OCI-LY1 (cell line): ENCODE data around the gene GRAP2.

Experiments
- H2AFZ ChIP-seq: fragments of 200-600 bp; sonication (generic), shearing (Covaris generic); 2 replicates; pipeline ENCODE4 v1.6.0; 2014; ENCODE audit warnings: antibody characterized with exemption, mild to moderate bottlenecking, low read length
- H3F3A ChIP-seq: fragments of 200-600 bp; sonication (generic), shearing (Covaris generic); 2 replicates; pipeline ENCODE4 v1.6.0; 2014; ENCODE audit warnings: mild to moderate bottlenecking, antibody characterized with exemption, low read length, moderate library complexity; ENCODE audit not compliant: insufficient read depth
- H3K27ac ChIP-seq: fragments of 200-600 bp; sonication (generic); 2 replicates; pipeline ENCODE4 v1.5.1; 2014; ENCODE audit warnings: low read length, mixed run types, mild to moderate bottlenecking, low read depth; ENCODE audit not compliant: poor library complexity, severe bottlenecking
- H3K27me3 ChIP-seq: fragments of 200-600 bp; sonication (generic); 2 replicates; pipeline ENCODE4 v1.6.0; 2014; ENCODE audit warnings: antibody characterized with exemption, mild to moderate bottlenecking, low read length, moderate library complexity; ENCODE audit not compliant: insufficient read depth
- H3K36me3 ChIP-seq: fragments of 200-600 bp; sonication (generic); 2 replicates; pipeline ENCODE4 v1.6.1; 2014; ENCODE audit warnings: mild to moderate bottlenecking, antibody characterized with exemption, low read length, moderate library complexity, mixed read lengths; ENCODE audit not compliant: insufficient read depth
- H3K4me1 ChIP-seq: fragments of 200-600 bp; sonication (generic); 2 replicates; pipeline ENCODE4 v1.5.1; 2014; ENCODE audit warnings: mild to moderate bottlenecking, low read length, moderate library complexity; ENCODE audit not compliant: insufficient read depth, severe bottlenecking
- H3K4me2 ChIP-seq: fragments of 200-600 bp; sonication (generic), shearing (Covaris generic); 2 replicates; pipeline ENCODE4 v1.6.1; 2014; ENCODE audit warnings: low read length
- H3K4me3 ChIP-seq: fragments of 200-600 bp; sonication (generic); 2 replicates; pipeline ENCODE4 v1.5.1; 2014; ENCODE audit warnings: low read length, low read depth, mild to moderate bottlenecking, mixed read lengths; ENCODE audit not compliant: poor library complexity, severe bottlenecking
- H3K79me2 ChIP-seq: fragments of 200-600 bp; shearing (Covaris generic); 2 replicates; pipeline ENCODE4 v1.6.1; 2016; ENCODE audit warnings: mixed run types, low read length, mixed read lengths; ENCODE audit not compliant: insufficient read depth
- H3K9ac ChIP-seq: fragments of 200-600 bp; sonication (generic), shearing (Covaris generic); 2 replicates; pipeline ENCODE4 v1.6.1; 2014; ENCODE audit warnings: mild to moderate bottlenecking, low read length, mixed read lengths
- H3K9me2 ChIP-seq: fragments of 200-600 bp; sonication (generic), shearing (Covaris generic); 2 replicates; pipeline ENCODE4 v1.6.1; 2014; ENCODE audit warnings: low read depth, mild to moderate bottlenecking, low read length, mixed read lengths
- H3K9me3 ChIP-seq: fragments of 200-600 bp; shearing (Covaris generic); 2 replicates; pipeline ENCODE4 v1.6.1; 2014; ENCODE audit warnings: low read length, mixed read lengths
- H4K20me1 ChIP-seq: fragments of 200-600 bp; sonication (generic), shearing (Covaris generic); 2 replicates; pipeline ENCODE4 v1.6.0; 2016; ENCODE audit warnings: mild to moderate bottlenecking, low read length; ENCODE audit not compliant: insufficient read depth
- CTCF ChIP-seq: fragments of 200-600 bp; sonication (generic), shearing (Covaris generic); IDR thresholded peaks from 2 replicates; pipeline ENCODE4 v1.5.1; 2017; ENCODE audit warnings: mild to moderate bottlenecking, antibody characterized with exemption, low read length, moderate library complexity, mixed read lengths
- EZH2 ChIP-seq: fragments of 200-600 bp; sonication (generic), shearing (Covaris generic); IDR thresholded peaks from 2 replicates; pipeline ENCODE4 v1.8.0; 2017; ENCODE audit warnings: borderline replicate concordance, mixed run types, mild to moderate bottlenecking, antibody characterized with exemption, low read length, moderate library complexity, mixed read lengths

GRAP2 gene

DNA sequence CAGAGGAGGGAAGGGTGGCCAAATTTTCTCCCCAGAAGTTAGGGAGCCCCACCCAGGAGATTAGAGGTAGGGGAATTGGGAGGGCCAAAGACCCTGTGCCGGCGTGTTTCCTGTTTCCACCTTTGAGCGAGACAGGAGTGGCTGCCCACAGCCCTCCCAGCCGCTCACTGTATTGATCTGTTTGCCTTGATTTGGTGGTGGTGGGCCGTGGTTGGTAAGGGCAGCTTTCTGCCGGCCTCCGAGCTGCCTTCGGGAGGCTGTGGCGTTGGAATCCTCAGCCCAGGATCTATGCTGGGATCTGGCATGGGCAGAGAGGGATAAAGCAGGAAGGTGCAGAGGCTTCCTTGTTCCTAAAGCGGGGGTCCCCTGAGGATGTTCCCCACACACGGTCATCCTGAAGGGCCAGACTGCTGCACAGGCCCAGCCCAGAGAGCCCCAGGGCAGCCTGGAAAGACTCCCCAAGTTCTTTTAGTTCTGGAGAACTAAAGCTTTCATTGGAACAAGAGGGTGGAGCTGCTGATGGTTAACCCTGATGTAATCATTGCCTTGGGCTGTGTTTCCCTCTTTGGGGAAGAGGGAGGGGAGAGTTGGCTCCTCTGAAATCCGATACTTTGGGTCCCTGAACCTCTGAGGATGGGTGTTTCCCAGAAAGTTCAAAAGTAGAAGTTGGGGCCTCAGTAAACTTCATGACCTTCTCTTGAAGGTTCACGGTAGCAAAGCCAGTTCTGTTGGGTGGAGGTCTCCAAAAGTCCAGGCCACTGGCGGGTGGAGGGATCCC, 101.1 kb downstream of the GRAP2 start:
- H3K79me2 ChIP-seq, result no peaks in the 10 kb centered on the region
- TF ChIP-seq CTCF (no peak), EZH2 (no peak)
- H3K27ac ChIP-seq, result no peak overlapping the region
- H3K36me3 ChIP-seq, result no peaks in the 10 kb centered on the region
- H3K9me3 ChIP-seq, result no peaks in the 10 kb centered on the region
- H3K4me1 ChIP-seq, result no peaks in the 10 kb centered on the region
- H3K27me3 ChIP-seq, result peaks cover 16% of the 10 kb centered on the region; the same call in 1 of the 2 replicates
- no peak overlapping the region for H3K9ac ChIP-seq
- no peaks in the 10 kb centered on the region for H4K20me1 ChIP-seq
- H3K9me2 ChIP-seq, result no peaks in the 10 kb centered on the region
- no peak overlapping the region for H3K4me2 ChIP-seq
- no peak overlapping the region for H2AFZ ChIP-seq
- H3F3A ChIP-seq, result no peaks in the 10 kb centered on the region
- no peak overlapping the region for H3K4me3 ChIP-seq

- H3K27me3 ChIP-seq, result peaks cover 16% of the 10 kb centered on the region; the same call in 1 of the 2 replicates
- no peak overlapping the region for H3K9ac ChIP-seq
- H4K20me1 ChIP-seq, result no peaks in the 10 kb centered on the region
- no peak overlapping the region for H2AFZ ChIP-seq
- H3K9me2 ChIP-seq, result no peaks in the 10 kb centered on the region
- no peaks in the 10 kb centered on the region for H3K79me2 ChIP-seq
- H3K27ac ChIP-seq, result no peak overlapping the region
- no peak overlapping the region for H3K4me2 ChIP-seq
- TF ChIP-seq CTCF (no peak), EZH2 (no peak)
- no peaks in the 10 kb centered on the region for H3K9me3 ChIP-seq
- no peak overlapping the region for H3K4me3 ChIP-seq
- no peaks in the 10 kb centered on the region for H3F3A ChIP-seq
- no peaks in the 10 kb centered on the region for H3K4me1 ChIP-seq
- H3K36me3 ChIP-seq, result no peaks in the 10 kb centered on the region
Measured at GRCh38 chr22:40002935-40003715, 102.2 kb downstream of the GRAP2 start.

DNA sequence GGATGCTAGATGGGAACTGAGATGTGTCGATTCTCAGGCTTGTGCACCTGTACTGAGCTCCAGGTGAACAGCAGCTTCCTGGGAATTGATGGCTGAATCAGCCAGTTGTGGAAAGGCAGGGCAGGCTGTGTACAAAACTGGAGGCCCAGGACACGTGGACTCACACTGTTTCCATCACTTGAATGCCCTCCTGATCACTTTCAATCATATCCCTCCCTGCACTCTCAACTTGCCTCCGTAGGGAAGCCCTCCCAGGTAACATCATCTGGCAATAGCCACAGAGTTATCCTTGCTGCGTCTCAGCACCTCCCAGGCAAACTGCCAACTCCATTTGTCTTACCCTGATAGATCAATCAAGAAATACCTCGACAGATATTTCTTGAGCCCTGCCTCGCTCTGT, 104.0 kb downstream of the GRAP2 start:
- Histone ChIP-seq H3K4me1 (no peaks in the 10 kb centered on the region), H3K4me3 (no peak overlapping the region), H3F3A (no peaks in the 10 kb centered on the region), H3K36me3 (no peaks in the 10 kb centered on the region), H2AFZ (no peak overlapping the region), H3K9me2 (no peaks in the 10 kb centered on the region), H3K79me2 (no peaks in the 10 kb centered on the region), H3K27me3 (peaks cover 16% of the 10 kb centered on the region; the same call in 1 of the 2 replicates), H3K9ac (no peak overlapping the region), H4K20me1 (no peaks in the 10 kb centered on the region), H3K9me3 (no peaks in the 10 kb centered on the region), H3K4me2 (no peak overlapping the region), H3K27ac (no peak overlapping the region)
- TF ChIP-seq CTCF (no peak), EZH2 (no peak)
